Central memory CD4-positive, alpha-beta T cell (primary cell): Measurements from ENCODE around the gene PAF1.
"Not testable (repeated sequence)": the region's sequence is repeated elsewhere in the genome, so short reads cannot be mapped to it uniquely, and the experiment has no call there.

Experiments used
- DNase-seq: peaks from one replicate; pipeline ENCODE4 v3.0.0; 2022

Gene PAF1

GRCh38 chr19:39381910-39382611, 8.8 kb downstream of the PAF1 start:
- no peak for DNase-seq

- DNase-seq, result no peak
Observed at GRCh38 chr19:39380521-39381502, 10.1 kb downstream of the PAF1 start.

- no peak for DNase-seq
Observed at GRCh38 chr19:39379865-39380396, 11.0 kb downstream of the PAF1 start.

- DNase-seq, result not testable (repeated sequence)
Observed at GRCh38 chr19:39379366-39379765, 11.5 kb downstream of the PAF1 start.

GRCh38 chr19:39377373-39378362, 13.2 kb downstream of the PAF1 start:
- DNase-seq, result no peak

GRCh38 chr19:39375929-39376328, 15.0 kb downstream of the PAF1 start:
- DNase-seq, result no peak

- no peak for DNase-seq
Observed at GRCh38 chr19:39372941-39373340, 18.0 kb downstream of the PAF1 start.

GRCh38 chr19:39372047-39372802, 18.7 kb downstream of the PAF1 start:
- DNase-seq, result no peak

GRCh38 chr19:39370735-39371134, 20.2 kb downstream of the PAF1 start:
- DNase-seq, result no peak

GRCh38 chr19:39369200-39369599, 21.7 kb downstream of the PAF1 start:
- DNase-seq, result no peak

- no peak for DNase-seq
Observed at GRCh38 chr19:39365531-39365930, 25.4 kb downstream of the PAF1 start.

GRCh38 chr19:39363901-39364457, 26.9 kb downstream of the PAF1 start:
- DNase-seq, result no peak

GRCh38 chr19:39362682-39363657, 27.9 kb downstream of the PAF1 start:
- no peak for DNase-seq

- DNase-seq, result no peak
Observed at GRCh38 chr19:39360599-39360998, 30.3 kb downstream of the PAF1 start.

GRCh38 chr19:39359026-39359425, 31.9 kb downstream of the PAF1 start:
- DNase-seq, result no peak

GRCh38 chr19:39356647-39357046, 34.3 kb downstream of the PAF1 start:
- no peak for DNase-seq

GRCh38 chr19:39356073-39356472, 34.8 kb downstream of the PAF1 start:
- no peak for DNase-seq

- DNase-seq, result no peak
Observed at GRCh38 chr19:39355253-39355652, 35.7 kb downstream of the PAF1 start.

- no peak for DNase-seq
Observed at GRCh38 chr19:39352381-39353255, 38.3 kb downstream of the PAF1 start.
